IMR-90 (cell line): ENCODE results near the gene EPSTI1. TPM values are rescaled to one million over a fixed set of nuclear protein-coding genes. Genes with fewer than 3 reads are reported as not detected.

Source experiments
- ATAC-seq: fragments of 200-7000 bp; cut with Tn5 transposase; 2 replicates; pipeline ENCODE4 v1.9.1; 2020; ENCODE audit warnings: low read depth, mild to moderate bottlenecking, moderate library complexity
- BruUV-seq: library from RNA; stranded (reverse); fragments of 400-500 nt; replicated peaks from 2 replicates; lab custom pipeline; 2021; lab: Mats Ljungman, UMichigan
- CTCF ChIA-PET: fragments of 300-600 bp; formaldehyde crosslinking; extraction: SDS; loops from one replicate; lab custom pipeline; 2021; ENCODE audit warnings: antibody characterized with exemption; lab: Yijun Ruan, JAX
- POLR2A ChIA-PET: fragments of 300-600 bp; sonication (Branson Sonifier 250); formaldehyde crosslinking; loops from one replicate; lab custom pipeline; 2022; ENCODE audit warnings: antibody characterized with exemption; ENCODE audit not compliant: unreplicated experiment; lab: Charles Lee
- DNase-seq: peaks from one replicate; pipeline ENCODE4 v3.0.0; 2013
- H2AFZ ChIP-seq: replicated peaks from 2 replicates; pipeline ENCODE3; 2013; ENCODE audit warnings: low read length, mild to moderate bottlenecking; ENCODE audit not compliant: poor library complexity
- H2AK5ac ChIP-seq: 2 replicates; pipeline ENCODE4 v1.6.1; 2013; ENCODE audit warnings: low read depth, low read length, inconsistent platforms
- H2AK9ac ChIP-seq: replicated peaks from 2 replicates; pipeline ENCODE3; 2013; ENCODE audit warnings: mild to moderate bottlenecking, low read depth, low read length, moderate library complexity; ENCODE audit not compliant: poor library complexity
- H2BK120ac ChIP-seq: 2 replicates; pipeline ENCODE4 v1.6.1; 2013; ENCODE audit warnings: low read depth, low read length, inconsistent platforms
- H2BK15ac ChIP-seq: 3 replicates; pipeline ENCODE4 v1.6.1; 2013; ENCODE audit warnings: low read depth, low read length, inconsistent platforms
- H2BK20ac ChIP-seq: 2 replicates; pipeline ENCODE4 v1.6.1; 2013; ENCODE audit warnings: low read depth, mild to moderate bottlenecking, inconsistent platforms, low read length, moderate library complexity
- H2BK5ac ChIP-seq: 2 replicates; pipeline ENCODE4 v1.6.1; 2013; ENCODE audit warnings: mild to moderate bottlenecking, low read depth, low read length, inconsistent platforms; ENCODE audit not compliant: poor library complexity, severe bottlenecking
- H3K14ac ChIP-seq: replicated peaks from 2 replicates; pipeline ENCODE4 v1.6.1; 2013; ENCODE audit warnings: low read depth, low read length, inconsistent platforms
- H3K18ac ChIP-seq: 2 replicates; pipeline ENCODE4 v1.6.1; 2013; ENCODE audit warnings: low read depth, low read length, control low read depth
- H3K23ac ChIP-seq: 2 replicates; pipeline ENCODE4 v1.6.1; 2013; ENCODE audit warnings: low read depth, low read length, inconsistent platforms
- H3K27ac ChIP-seq: 2 replicates; pipeline ENCODE4 v1.5.1; 2013; ENCODE audit warnings: mild to moderate bottlenecking, control low read depth, low read length; ENCODE audit not compliant: insufficient read depth
- H3K27me3 ChIP-seq: 2 replicates; pipeline ENCODE4 v1.6.1; 2013; ENCODE audit warnings: low read length; ENCODE audit not compliant: control insufficient read depth, insufficient read depth
- H3K36me3 ChIP-seq: 2 replicates; pipeline ENCODE4 v1.6.1; 2013; ENCODE audit warnings: low read length, mixed read lengths; ENCODE audit not compliant: control insufficient read depth, insufficient read depth
- H3K4ac ChIP-seq: 2 replicates; pipeline ENCODE4 v1.6.1; 2013; ENCODE audit warnings: low read depth, low read length, inconsistent platforms
- H3K4me1 ChIP-seq: 2 replicates; pipeline ENCODE4 v1.6.1; 2013; ENCODE audit warnings: low read length, mixed read lengths; ENCODE audit not compliant: control insufficient read depth, insufficient read depth
- H3K4me2 ChIP-seq: 2 replicates; pipeline ENCODE4 v1.6.1; 2013; ENCODE audit warnings: low read depth, mild to moderate bottlenecking, control low read depth, low read length, moderate library complexity
- H3K4me3 ChIP-seq: 2 replicates; pipeline ENCODE4 v1.5.1; 2013; ENCODE audit warnings: low read depth, mild to moderate bottlenecking, control low read depth, low read length, moderate library complexity; ENCODE audit not compliant: insufficient read depth
- H3K56ac ChIP-seq: 2 replicates; pipeline ENCODE4 v1.6.1; 2013; ENCODE audit warnings: low read length, inconsistent platforms; ENCODE audit not compliant: insufficient read depth; ENCODE audit errors: extremely low read depth
- H3K79me1 ChIP-seq, 2 experiments: 2 replicates each; pipeline ENCODE4 v1.6.1; 2013; ENCODE audit warnings: low read length in 2 of 2, inconsistent platforms in 1 of 2, low read depth in 1 of 2
- H3K9ac ChIP-seq: 2 replicates; pipeline ENCODE4 v1.6.1; 2013; ENCODE audit warnings: low read depth, low read length, control low read depth
- H3K9me1 ChIP-seq: 2 replicates; pipeline ENCODE4 v1.6.1; 2013; ENCODE audit warnings: low read length, inconsistent platforms; ENCODE audit not compliant: insufficient read depth
- H3K9me3 ChIP-seq: 2 replicates; pipeline ENCODE4 v1.6.1; 2013; ENCODE audit warnings: low read length; ENCODE audit not compliant: control insufficient read depth, insufficient read depth
- H4K20me1 ChIP-seq: 2 replicates; pipeline ENCODE4 v1.6.1; 2013; ENCODE audit warnings: low read length, inconsistent platforms; ENCODE audit not compliant: insufficient read depth
- H4K5ac ChIP-seq: 2 replicates; pipeline ENCODE4 v1.6.1; 2013; ENCODE audit warnings: mild to moderate bottlenecking, low read depth, low read length, control low read depth
- H4K8ac ChIP-seq, 2 experiments: 2 replicates each; pipeline ENCODE4 v1.6.1; 2013; ENCODE audit warnings: low read depth in 2 of 2, low read length in 2 of 2, control low read depth in 1 of 2, inconsistent platforms in 1 of 2
- H4K91ac ChIP-seq: 2 replicates; pipeline ENCODE4 v1.6.1; 2013; ENCODE audit warnings: low read depth, low read length, inconsistent platforms; ENCODE audit not compliant: insufficient read depth
- CEBPB ChIP-seq: IDR thresholded peaks from 2 replicates; pipeline ENCODE4 v1.6.1; 2012; ENCODE audit warnings: low read depth, low read length, improper control_type of control experiment
- CHD1 ChIP-seq: IDR thresholded peaks from 2 replicates; pipeline ENCODE4 v1.6.1; 2012; ENCODE audit warnings: low read depth, low read length, improper control_type of control experiment
- CTCF ChIP-seq: conservative IDR thresholded peaks from 2 replicates; pipeline ENCODE4 v1.5.1; 2012; ENCODE audit warnings: mild to moderate bottlenecking, low read depth, low read length, improper control_type of control experiment
- MAFK ChIP-seq: IDR thresholded peaks from 2 replicates; pipeline ENCODE4 v1.6.1; 2012; ENCODE audit warnings: low read depth, low read length, improper control_type of control experiment
- MAZ ChIP-seq: IDR thresholded peaks from 2 replicates; pipeline ENCODE4 v1.6.1; 2012; ENCODE audit warnings: low read depth, mild to moderate bottlenecking, low read length, improper control_type of control experiment, moderate library complexity, borderline replicate concordance
- MXI1 ChIP-seq: IDR thresholded peaks from 2 replicates; pipeline ENCODE4 v1.6.1; 2012; ENCODE audit warnings: low read depth, mild to moderate bottlenecking, low read length, moderate library complexity, borderline replicate concordance
- NFE2L2 ChIP-seq: fragments of 150-350 bp; IDR thresholded peaks from 2 replicates; pipeline ENCODE4 v1.6.1; 2016; ENCODE audit warnings: low read depth, mild to moderate bottlenecking, low read length
- RAD21 ChIP-seq: IDR thresholded peaks from 2 replicates; pipeline ENCODE4 v1.6.1; 2012; ENCODE audit warnings: low read length, improper control_type of control experiment
- RCOR1 ChIP-seq: IDR thresholded peaks from 2 replicates; pipeline ENCODE4 v1.6.1; 2012; ENCODE audit warnings: mild to moderate bottlenecking, low read length, improper control_type of control experiment; ENCODE audit not compliant: insufficient replicate concordance
- RFX5 ChIP-seq: IDR thresholded peaks from 2 replicates; pipeline ENCODE4 v1.8.0; 2012; ENCODE audit warnings: low read depth, mild to moderate bottlenecking, low read length, moderate library complexity
- SMC3 ChIP-seq: fragments of 150-350 bp; IDR thresholded peaks from 2 replicates; pipeline ENCODE4 v1.6.1; 2016; ENCODE audit warnings: low read depth, mild to moderate bottlenecking, antibody characterized with exemption, low read length, moderate library complexity
- USF2 ChIP-seq: fragments of 150-350 bp; IDR thresholded peaks from 2 replicates; pipeline ENCODE4 v1.6.1; 2017; ENCODE audit warnings: mild to moderate bottlenecking, antibody characterized with exemption, low read length, low read depth
- WGBS, 2 experiments: methylation state at CpG; one replicate each; pipeline versions ENCODE4 v1.1.5 to v1.1.7; 2013; ENCODE audit warnings: missing lambda C conversion rate in 2 of 2; ENCODE audit not compliant: insufficient read length in 1 of 2; ENCODE audit errors: extremely low coverage in 2 of 2; 5-methylcytosine and 5-hydroxymethylcytosine counted together
- dilution Hi-C: fragments of 300-500 bp; cut with HindIII; formaldehyde crosslinking; loops from one replicate; pipeline ENCODE4 v1.14.3; 2018; ENCODE audit warnings: low sequenced_read_pairs; ENCODE audit not compliant: unreplicated experiment
- in situ Hi-C: fragments of 300-500 bp; cut with MboI; formaldehyde crosslinking; loops from 3 replicates; pipeline ENCODE4 v1.14.3; 2019; ENCODE audit warnings: low sequenced_read_pairs, inconsistent platforms, mixed read lengths
- intact Hi-C: fragments of 100-400 bp; cut with micrococcal nuclease; formaldehyde crosslinking; loops from 2 replicates; pipeline ENCODE4 v1.10.0; 2022
- polyA plus RNA-seq, 3 experiments: library from polyadenylated mRNA; depleted of rRNA; stranded (reverse); fragments of >200 nt; gene quantifications; 2 replicates each; pipeline ENCODE4 v1.2.3, GENCODE V29; 2012; ENCODE audit warnings: low replicate concordance in 1 of 3
- total RNA-seq: library from RNA; depleted of rRNA; stranded (reverse); fragments of >200 nt; gene quantifications from 2 replicates; pipeline ENCODE4 v1.2.3, GENCODE V29; 2012

The EPSTI1 gene
- total and polyA plus RNA-seq, 2 of the 4 experiments (the other 2 are of a cell fraction) = 0.90 to 1.6 TPM

GRCh38 chr13:42925626-42926025, 66.4 kb downstream of the EPSTI1 start:
- Histone ChIP-seq H2BK20ac (no peak overlapping the region), H3K18ac (no peak overlapping the region), H3K23ac (no peak overlapping the region), H2AFZ (no peak overlapping the region), H2AK5ac (no peak overlapping the region), H3K27me3 (no peaks in the 10 kb centered on the region), H3K36me3 (no peaks in the 10 kb centered on the region), H3K9me3 (peaks cover 2% of the 10 kb centered on the region; the same call in 1 of the 2 replicates), H3K4me2 (no peak overlapping the region), H3K9ac (no peak overlapping the region), H2BK15ac (no peak overlapping the region), H3K14ac (no peak overlapping the region), H4K8ac (no peak overlapping the region), H3K4me3 (no peak overlapping the region), H3K4me1 (no peaks in the 10 kb centered on the region), H4K91ac (no peak overlapping the region), H3K56ac (no peak overlapping the region), H3K79me1 (no peaks in the 10 kb centered on the region), H4K20me1 (no peaks in the 10 kb centered on the region), H3K9me1 (no peaks in the 10 kb centered on the region), H2AK9ac (no peak overlapping the region), H3K4ac (no peak overlapping the region), H3K27ac (no peak overlapping the region), H2BK5ac (no peak overlapping the region), H2BK120ac (no peak overlapping the region), H4K5ac (no peak overlapping the region)
- in situ Hi-C loops = no loop called here
- CTCF ChIA-PET = no interaction called here
- TF ChIP-seq NFE2L2 (no peak), RCOR1 (no peak), CEBPB (no peak), SMC3 (no peak), MAFK (no peak), RFX5 (no peak), MXI1 (no peak), CHD1 (no peak), USF2 (no peak), MAZ (no peak), CTCF (no peak), RAD21 (no peak)
- no CpG with 5 or more reads among the region's 2 CpGs for WGBS, 2 experiments
- ATAC-seq = no peak
- dilution Hi-C loops = no loop called here
- no TSS peak for BruUV-seq
- POLR2A ChIA-PET = no interaction called here
- DNase-seq = no peak
- intact Hi-C loops = no loop called here
